Endodermal cell (in vitro differentiated cells): ENCODE measurements around the gene ZNF580. TPM values are rescaled to one million over a fixed set of nuclear protein-coding genes. Genes with fewer than 3 reads are reported as not detected.

Experiments
- DNase-seq: peaks from one replicate; pipeline ENCODE4 v3.0.0-alpha.2; 2017
- H3K27ac ChIP-seq: 2 replicates; pipeline ENCODE4 v1.5.1; 2013; ENCODE audit warnings: mild to moderate bottlenecking, low read depth, low read length, moderate library complexity
- H3K27me3 ChIP-seq: 2 replicates; pipeline ENCODE4 v1.6.1; 2013; ENCODE audit warnings: mild to moderate bottlenecking, low read length, moderate library complexity; ENCODE audit not compliant: insufficient read depth, control insufficient read depth, poor library complexity, severe bottlenecking
- H3K36me3 ChIP-seq: 2 replicates; pipeline ENCODE4 v1.7.0; 2013; ENCODE audit warnings: mild to moderate bottlenecking, low read length, moderate library complexity; ENCODE audit not compliant: control insufficient read depth, insufficient read depth
- H3K4me1 ChIP-seq: one replicate; pipeline ENCODE4 v1.7.0; 2013; ENCODE audit warnings: low read length; ENCODE audit not compliant: control insufficient read depth, insufficient read depth
- H3K4me3 ChIP-seq: 2 replicates; pipeline ENCODE4 v1.5.1; 2013; ENCODE audit warnings: mild to moderate bottlenecking, low read length, moderate library complexity
- H3K9ac ChIP-seq: 2 replicates; pipeline ENCODE4 v1.6.1; 2013; ENCODE audit warnings: mild to moderate bottlenecking, low read length, moderate library complexity; ENCODE audit not compliant: poor library complexity, severe bottlenecking; ENCODE audit errors: extremely low read depth
- H3K9me3 ChIP-seq: 2 replicates; pipeline ENCODE4 v1.6.1; 2013; ENCODE audit warnings: mild to moderate bottlenecking, low read length, moderate library complexity; ENCODE audit not compliant: control insufficient read depth
- H3K27ac Mint-ChIP-seq: 2 replicates; pipeline ENCODE4 v1.8.0; 2020; ENCODE audit warnings: mixed read lengths
- H3K27me3 Mint-ChIP-seq: 2 replicates; pipeline ENCODE4 v1.8.0; 2021; ENCODE audit warnings: mild to moderate bottlenecking, mixed read lengths; ENCODE audit not compliant: insufficient read depth
- H3K36me3 Mint-ChIP-seq: 2 replicates; pipeline ENCODE4 v1.8.0; 2020; ENCODE audit warnings: low read depth, mixed read lengths
- H3K4me1 Mint-ChIP-seq: 2 replicates; pipeline ENCODE4 v1.8.0; 2020; ENCODE audit warnings: mixed read lengths
- H3K4me3 Mint-ChIP-seq: 2 replicates; pipeline ENCODE4 v1.8.0; 2020; ENCODE audit warnings: mild to moderate bottlenecking, moderate library complexity, mixed read lengths
- H3K9me3 Mint-ChIP-seq: 2 replicates; pipeline ENCODE4 v1.8.0; 2020; ENCODE audit warnings: mild to moderate bottlenecking, mixed read lengths
- CTCF ChIP-seq: fragments of 200-600 bp; sonication (generic); conservative IDR thresholded peaks from 2 replicates; pipeline ENCODE4 v1.5.0; 2021; ENCODE audit warnings: antibody characterized with exemption, mild to moderate bottlenecking
- WGBS, 2 experiments: methylation state at CpG; one replicate each; pipeline versions ENCODE4 v1.1.5 to v1.1.7; 2013; ENCODE audit warnings: missing lambda C conversion rate in 2 of 2, mixed read lengths in 1 of 2; ENCODE audit not compliant: insufficient coverage in 1 of 2, insufficient read length in 1 of 2; 5-methylcytosine and 5-hydroxymethylcytosine counted together
- long read RNA-seq, 4 experiments: library from polyadenylated mRNA in 2 of 4; library from RNA in 1 of 4; library from capped mRNA in 1 of 4; stranded (forward) in 3 of 4; unstranded in 1 of 4; transcript quantifications; one replicate each; pipeline ENCODE4 v2.0.0, GENCODE V29; 2020 to 2021; ENCODE audit warnings: inconsistent platforms in 1 of 4
- polyA plus RNA-seq, 2 experiments: library from polyadenylated mRNA; stranded (reverse); fragments of 50-300 nt; gene quantifications; one replicate each; pipeline ENCODE4 v1.2.3, GENCODE V29; 2013
- total RNA-seq, 2 donors: library from RNA; stranded (reverse); fragmentation: NEBNext Ultra II Directional in 1 of 2; extraction: Animal tissue kit (Norgen Biotek cat#: 25700) in 1 of 2; gene quantifications; 2 replicates in 1 of 2; 3 replicates in 1 of 2; pipeline ENCODE4 v1.2.1, GENCODE V29; 2021

The ZNF580 gene
- total RNA-seq: 10 to 100 TPM; 27.3 to 38.6 TPM
- polyA plus RNA-seq (2013, experiment 1 of 2): 35.6 TPM
- 31.7 TPM for polyA plus RNA-seq (2013, experiment 2 of 2)
- long read RNA-seq, experiment 1, transcript ZNF580-202 (1 exons, 1,707 nt): minor isoform, 5 of 32 reads
- long read RNA-seq, experiment 1, transcript ZNF580-201 (2 exons, 1,261 nt): major isoform, 26 of 32 reads
- long read RNA-seq, experiment 1, partial matches to known transcripts: 0 of 32 reads
- long read RNA-seq, experiment 1, other reads (novel, unspliced or antisense): 0 of 32 reads
- long read RNA-seq, experiment 2, transcript ZNF580-201 (2 exons, 1,261 nt): major isoform, 23 of 28 reads
- long read RNA-seq, experiment 2, partial matches to known transcripts: 0 of 28 reads
- long read RNA-seq, experiment 2, other reads (novel, unspliced or antisense): 1 of 28 reads
- long read RNA-seq, experiment 3, partial matches to known transcripts: 0 of 6 reads
- long read RNA-seq, experiment 3, other reads (novel, unspliced or antisense): 1 of 6 reads
- long read RNA-seq, experiment 4, partial matches to known transcripts: 0 of 2 reads
- long read RNA-seq, experiment 4, other reads (novel, unspliced or antisense): 2 of 2 reads

- DNase-seq: peak; percentile 86
- Histone ChIP-seq H3K36me3 (peaks cover 14% of the 10 kb centered on the region), H3K27ac (peak within 1 kb of the TSS; percentile 3), H3K9ac (peak within 1 kb of the TSS; percentile 55), H3K9me3 (no peaks in the 10 kb centered on the region), H3K4me3 (peak within 1 kb of the TSS; percentile 92), H3K4me1 (peaks cover 7% of the 10 kb centered on the region), H3K27me3 (no peaks in the 10 kb centered on the region)
- Mint-ChIP-seq H3K9me3 (peaks cover 5% of the 10 kb centered on the region), H3K27ac (peak within 1 kb of the TSS; percentile 83), H3K27me3 (no peaks in the 10 kb centered on the region), H3K4me1 (peaks cover 21% of the 10 kb centered on the region), H3K4me3 (peak within 1 kb of the TSS; percentile 90), H3K36me3 (peaks cover 28% of the 10 kb centered on the region)
- WGBS, 2 experiments: 3 to 7% methylated on average over 16 to 89 of the region's 89 CpGs
- no peak for TF ChIP-seq CTCF
Observed at GRCh38 chr19:55640577-55641425, at the start of gene ZNF580. ZNF580 (plus strand) TSS chr19:55641002; CDS start chr19:55642509, 1,507 bp downstream.

- H3K4me1 Mint-ChIP-seq: peaks cover 9% of the 10 kb centered on the region
- no peaks in the 10 kb centered on the region for H3K4me1 ChIP-seq
- no peak overlapping the region for H3K27ac ChIP-seq
- H3K9ac ChIP-seq: no peak overlapping the region
- no peak overlapping the region for H3K27ac Mint-ChIP-seq
- TF ChIP-seq CTCF: no peak
- peaks cover 27% of the 10 kb centered on the region for H3K36me3 ChIP-seq
- peak; percentile 74 for DNase-seq
- 90 to 95% methylated on average over 4 to 10 of the region's 10 CpGs for WGBS, 2 experiments
- H3K27me3 ChIP-seq: no peaks in the 10 kb centered on the region
- no peaks in the 10 kb centered on the region for H3K9me3 ChIP-seq
- H3K9me3 Mint-ChIP-seq: no peaks in the 10 kb centered on the region
- no peak overlapping the region for H3K4me3 ChIP-seq
- H3K27me3 Mint-ChIP-seq: peaks cover 21% of the 10 kb centered on the region
- H3K36me3 Mint-ChIP-seq: peaks cover 32% of the 10 kb centered on the region
- no peak overlapping the region for H3K4me3 Mint-ChIP-seq
Observed at GRCh38 chr19:55591555-55591954, 49.2 kb upstream of the ZNF580 start.

GRCh38 chr19:55592391-55593090 is 48.3 kb upstream of the ZNF580 start:
- Mint-ChIP-seq H3K27me3 (peaks cover 21% of the 10 kb centered on the region), H3K4me1 (peaks cover 9% of the 10 kb centered on the region), H3K27ac (no peak overlapping the region), H3K36me3 (peaks cover 39% of the 10 kb centered on the region), H3K4me3 (no peak overlapping the region), H3K9me3 (no peaks in the 10 kb centered on the region)
- H3K9ac ChIP-seq: no peak overlapping the region
- H3K27me3 ChIP-seq: no peaks in the 10 kb centered on the region
- H3K27ac ChIP-seq: no peak overlapping the region
- H3K36me3 ChIP-seq: peaks cover 34% of the 10 kb centered on the region
- no peak for DNase-seq
- H3K9me3 ChIP-seq: no peaks in the 10 kb centered on the region
- H3K4me3 ChIP-seq: no peak overlapping the region
- H3K4me1 ChIP-seq: no peaks in the 10 kb centered on the region
- no peak for TF ChIP-seq CTCF
- 95% methylated on average over 57 to 73 of the region's 73 CpGs for WGBS, 2 experiments
